ENCODE results near the gene SLC25A23. TPM values are rescaled to one million over a fixed set of nuclear protein-coding genes. Genes with fewer than 3 reads are reported as not detected.

The SLC25A23 gene
- total RNA-seq, 1 donor from 2014 or later = 51.4 TPM

GRCh38 chr19:6394831-6395230, 64.8 kb downstream of the SLC25A23 start:
- H3K27me3 ChIP-seq = no peaks in the 10 kb centered on the region
- H3K9me3 ChIP-seq = no peaks in the 10 kb centered on the region
- DNase-seq (no peak), ATAC-seq (no peak)
- TF ChIP-seq CTCF (IDR thresholded peaks at IDR 0.05) = no peak
- H3K4me3 ChIP-seq = no peak overlapping the region
- peaks cover 17% of the 10 kb centered on the region for H3K36me3 ChIP-seq
- H3K27ac ChIP-seq = no peak overlapping the region
- peaks cover 10% of the 10 kb centered on the region for H3K4me1 ChIP-seq
- intact Hi-C loops (cut with DNase I) = no loop called here

GRCh38 chr19:6393983-6394412, 65.6 kb downstream of the SLC25A23 start:
- H3K4me3 ChIP-seq = peak overlapping the region; percentile 92
- H3K27me3 ChIP-seq = no peaks in the 10 kb centered on the region
- peaks cover 25% of the 10 kb centered on the region for H3K36me3 ChIP-seq
- DNase-seq (no peak), ATAC-seq (no peak)
- TF ChIP-seq CTCF (IDR thresholded peaks at IDR 0.05) = no peak
- intact Hi-C loops (cut with DNase I) = no loop called here
- peaks cover 10% of the 10 kb centered on the region for H3K4me1 ChIP-seq
- peak overlapping the region; percentile 98 for H3K27ac ChIP-seq
- H3K9me3 ChIP-seq = no peaks in the 10 kb centered on the region

GRCh38 chr19:6393074-6393982, 66.3 kb downstream of the SLC25A23 start, which contains the start of gene GTF2F1:
GTF2F1 (minus strand) TSS chr19:6393164; CDS start chr19:6392995, 169 bp downstream.
- TF ChIP-seq CTCF (IDR thresholded peaks at IDR 0.05) = peak; percentile 25
- peak; percentile 93 for ATAC-seq
- intact Hi-C loops (cut with DNase I) = no loop called here
- Histone ChIP-seq H3K27me3 (no peaks in the 10 kb centered on the region), H3K36me3 (peaks cover 32% of the 10 kb centered on the region), H3K4me1 (peaks cover 10% of the 10 kb centered on the region), H3K27ac (peak within 1 kb of the TSS; percentile 98), H3K9me3 (no peaks in the 10 kb centered on the region), H3K4me3 (peak within 1 kb of the TSS; percentile 92)
- DNase-seq = peak; percentile 96

- no peaks in the 10 kb centered on the region for H3K9me3 ChIP-seq
- ATAC-seq = no peak
- H3K4me1 ChIP-seq = peaks cover 10% of the 10 kb centered on the region
- TF ChIP-seq CTCF (IDR thresholded peaks at IDR 0.05) = no peak
- peak overlapping the region; percentile 98 for H3K27ac ChIP-seq
- H3K4me3 ChIP-seq = peak overlapping the region; percentile 92
- DNase-seq = no peak
- intact Hi-C loops (cut with DNase I) = no loop called here
- H3K27me3 ChIP-seq = no peaks in the 10 kb centered on the region
- H3K36me3 ChIP-seq = peaks cover 36% of the 10 kb centered on the region
These were observed 67.1 kb downstream of the SLC25A23 start for GRCh38 chr19:6392221-6393073.

Small RNAs within 50 kb of the gene (microRNA-seq; reads per million reads assigned to microRNA genes)
- gene MIR3940 (ENCODE audit: borderline microRNAs expressed) = 1.2 reads per million
- not detected for gene MIR6790 (ENCODE audit: borderline microRNAs expressed)

Other genes starting within 250 kb of the SLC25A23 start
- 73.4 TPM for gene MLLT1, start 179.8 kb downstream of the SLC25A23 start, total RNA-seq
- not detected for gene ACER1, start 126.2 kb downstream of the SLC25A23 start, total RNA-seq
- 57.7 TPM for gene CLPP, start 98.3 kb downstream of the SLC25A23 start, total RNA-seq
- gene ALKBH7, start 87.0 kb downstream of the SLC25A23 start, total RNA-seq = 57.2 TPM
- gene PSPN, start 83.9 kb downstream of the SLC25A23 start, total RNA-seq = 1.7 TPM
- 47.4 TPM for gene GTF2F1, start 66.6 kb downstream of the SLC25A23 start, total RNA-seq
- gene KHSRP, start 35.0 kb downstream of the SLC25A23 start, total RNA-seq = 186 TPM
- gene SLC25A41, start 26.0 kb downstream of the SLC25A23 start, total RNA-seq = not detected
- gene CRB3, start 4.5 kb upstream of the SLC25A23 start, total RNA-seq = 48.4 TPM
- 8.7 TPM for gene DENND1C, start 22.0 kb upstream of the SLC25A23 start, total RNA-seq
- 0.58 TPM for gene TUBB4A, start 42.5 kb upstream of the SLC25A23 start, total RNA-seq
- gene TNFSF9, start 71.2 kb upstream of the SLC25A23 start, total RNA-seq = 7.4 TPM
- gene CD70, start 131.4 kb upstream of the SLC25A23 start, total RNA-seq = 1.7 TPM
- 4.4 TPM for gene TNFSF14, start 210.4 kb upstream of the SLC25A23 start, total RNA-seq

Measured in upper lobe of right lung (tissue), 1 donor.